Measurements from ENCODE around the gene RPGRIP1L. TPM values are rescaled to one million over a fixed set of nuclear protein-coding genes. Genes with fewer than 3 reads are reported as not detected.
A peak's percentile ranks its signal among the peaks of the same experiment; 100 is the strongest.

RPGRIP1L gene
- total RNA-seq, 1 donor from 2014 or later, result 9.4 TPM

DNA sequence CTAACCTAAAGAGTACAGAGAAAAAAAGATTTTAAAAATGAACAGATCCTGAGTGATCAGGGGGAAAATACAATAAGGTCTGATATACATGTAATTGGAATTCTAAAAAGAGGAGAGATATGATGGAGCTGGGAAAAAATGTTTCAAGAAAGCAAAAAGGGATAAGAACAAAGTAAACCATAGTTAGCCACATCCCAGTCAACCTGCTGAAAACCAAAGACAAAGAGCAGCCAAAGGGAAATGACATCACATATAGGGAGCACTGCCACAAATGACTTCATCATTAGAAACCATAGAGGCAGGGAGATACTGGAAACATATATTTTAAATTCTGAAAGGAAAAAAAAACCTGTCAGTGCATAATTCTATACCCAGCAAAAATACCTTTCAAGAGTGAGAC lies 131.9 kb downstream of the RPGRIP1L start:
- ATAC-seq (no peak), DNase-seq (ENCODE audit: low spot score) (no peak)
- intact Hi-C loops (cut with DNase I), result no loop called here

- ATAC-seq, result no peak
These were observed 137.0 kb downstream of the RPGRIP1L start for GRCh38 chr16:53566552-53567245.

GRCh38 chr16:53565296-53565863 lies 138.3 kb downstream of the RPGRIP1L start:
- ATAC-seq (no peak), DNase-seq (ENCODE audit: low spot score) (no peak)
- intact Hi-C loops (cut with DNase I), result no loop called here

More at GRCh38 chr16:53566552-53567245, 137.0 kb downstream of the RPGRIP1L start:
- intact Hi-C loops (cut with DNase I), result no loop called here
- DNase-seq (ENCODE audit: low spot score), result no peak

GRCh38 chr16:53563426-53563825 lies 140.2 kb downstream of the RPGRIP1L start:
- intact Hi-C loops (cut with DNase I), result no loop called here
- no peak for ATAC-seq
- DNase-seq (ENCODE audit: low spot score), result no peak

DNA sequence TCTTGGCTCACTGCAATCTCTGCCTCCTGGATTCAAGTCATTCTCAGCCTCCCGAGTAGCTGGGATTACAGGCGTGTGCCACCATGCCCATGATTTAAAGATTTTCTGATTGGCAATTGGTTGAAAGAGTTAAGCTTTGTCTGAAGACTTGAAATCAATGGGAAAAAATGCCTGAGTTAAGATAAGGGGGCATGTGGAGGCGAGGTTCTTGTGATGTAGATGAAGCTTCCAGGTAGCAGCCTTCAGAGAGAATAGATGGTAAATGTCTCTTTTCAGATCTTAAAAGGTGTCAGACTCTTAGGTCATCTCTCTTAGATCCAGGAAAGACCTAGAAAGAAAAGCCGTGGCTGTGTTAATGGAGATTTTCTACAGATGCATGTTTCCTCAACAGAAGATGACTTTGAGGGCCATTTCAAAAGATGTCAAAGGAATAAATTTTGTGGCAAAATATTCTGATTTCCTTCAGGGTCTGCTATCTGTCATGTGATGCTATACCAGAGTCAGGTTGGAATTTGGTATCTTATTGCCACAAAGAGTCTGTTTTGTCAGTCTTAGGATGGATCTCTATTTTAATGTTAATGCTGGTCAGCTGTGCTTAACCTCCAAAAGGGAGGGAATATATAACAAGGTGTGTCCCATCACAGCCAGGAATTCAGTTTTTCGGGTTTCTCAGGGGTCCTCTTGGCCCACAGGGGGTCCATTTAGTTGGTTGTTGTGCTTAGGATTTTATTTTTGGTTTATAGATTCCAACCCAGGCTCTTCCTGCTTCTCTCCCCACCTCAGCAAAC lies 142.4 kb downstream of the RPGRIP1L start:
- ATAC-seq, result no peak
- intact Hi-C loops (cut with DNase I), result no loop called here
- DNase-seq (ENCODE audit: low spot score), result no peak

DNA sequence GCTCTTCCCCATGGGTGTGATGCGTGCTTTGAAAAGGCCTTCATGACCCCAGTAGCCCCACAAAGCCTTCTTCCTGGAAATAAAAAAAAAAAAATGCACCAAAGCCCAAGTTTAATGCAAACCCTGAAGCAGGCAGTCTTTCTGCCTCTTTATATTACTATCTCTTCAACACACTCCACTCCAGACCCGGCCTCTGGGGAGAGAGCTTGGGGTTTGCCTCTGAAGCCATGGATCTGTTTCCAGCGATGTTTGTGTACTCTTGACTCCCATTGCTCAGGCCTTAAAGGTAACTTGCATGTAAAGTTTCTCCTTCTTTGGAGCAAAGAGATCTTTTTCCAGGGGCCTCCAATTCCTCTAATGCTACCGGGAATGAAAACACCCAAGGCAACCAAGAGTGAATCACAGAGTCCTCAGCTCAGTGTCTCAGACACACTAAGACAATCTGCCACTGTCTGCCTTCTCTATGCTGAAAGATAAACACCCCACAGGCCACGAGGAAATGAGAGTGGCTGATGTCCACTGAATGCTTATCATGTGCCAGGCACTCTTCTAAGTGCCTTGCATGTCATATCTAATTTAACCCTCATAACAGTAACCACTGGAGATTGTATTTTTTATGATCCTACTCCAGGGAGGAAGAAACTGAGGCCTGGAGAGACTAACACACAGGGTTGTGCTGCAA lies 144.2 kb downstream of the RPGRIP1L start:
- intact Hi-C loops (cut with DNase I), result no loop called here
- ATAC-seq (no peak), DNase-seq (ENCODE audit: low spot score) (no peak)

DNA sequence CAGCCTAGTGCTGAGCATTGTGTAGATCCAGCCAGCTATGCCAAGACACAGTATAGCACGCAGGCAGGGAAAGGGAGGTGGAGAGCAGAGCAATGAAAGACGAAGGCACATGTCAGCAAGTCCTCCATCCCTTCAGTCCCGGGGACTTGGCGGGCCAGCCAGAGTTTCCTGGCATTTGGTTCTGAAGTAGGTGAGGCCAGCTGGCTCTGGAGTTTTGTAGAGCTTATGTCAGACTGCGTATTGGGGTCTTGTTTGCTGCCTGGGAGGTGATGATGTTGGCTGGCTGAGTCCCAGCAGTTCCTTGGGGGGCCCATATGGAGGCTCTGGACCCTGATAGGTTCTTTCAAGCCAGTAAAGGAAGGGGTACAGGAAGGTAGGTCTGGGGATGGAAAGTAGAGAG lies 144.9 kb downstream of the RPGRIP1L start:
- ATAC-seq, result peak; percentile 36
- intact Hi-C loops (cut with DNase I), result no loop called here
- DNase-seq (ENCODE audit: low spot score), result no peak

GRCh38 chr16:53556521-53556920 lies 147.1 kb downstream of the RPGRIP1L start:
- DNase-seq (ENCODE audit: low spot score), result no peak
- intact Hi-C loops (cut with DNase I), result no loop called here
- no peak for ATAC-seq

GRCh38 chr16:53549970-53550690 lies 153.5 kb downstream of the RPGRIP1L start:
- ATAC-seq (peak; percentile 96), DNase-seq (ENCODE audit: low spot score) (peak; percentile 70)
- intact Hi-C loops (cut with DNase I), result no loop called here

Other genes starting within 250 kb of the RPGRIP1L start
- gene AKTIP, start 200.7 kb downstream of the RPGRIP1L start, total RNA-seq, result 42.8 TPM
- gene FTO, start 297 bp upstream of the RPGRIP1L start, total RNA-seq, result 107 TPM